PFSK-1 (cell line): ENCODE measurements around the gene TRERF1.

Experiments
- POLR2AphosphoS5 ChIP-seq: IDR thresholded peaks from 2 replicates; pipeline ENCODE4 v1.6.1; 2012; ENCODE audit warnings: low read depth, mild to moderate bottlenecking, control low read depth, low read length, moderate library complexity
- TAF1 ChIP-seq: IDR thresholded peaks from 2 replicates; pipeline ENCODE4 v1.6.1; 2012; ENCODE audit warnings: low read length, control low read depth, borderline replicate concordance; ENCODE audit not compliant: insufficient read depth
- TF ChIP-seq, protein P1 (sequence below), 2 experiments: IDR thresholded peaks; 2 replicates each; pipeline versions ENCODE4 v1.6.1 to v1.8.0; 2011 to 2012; ENCODE audit warnings: low read depth in 2 of 2, low read length in 2 of 2, control low read depth in 1 of 2, inconsistent platforms in 1 of 2, mild to moderate bottlenecking in 1 of 2, moderate library complexity in 1 of 2; ENCODE audit not compliant: insufficient read depth in 1 of 2

DNA sequence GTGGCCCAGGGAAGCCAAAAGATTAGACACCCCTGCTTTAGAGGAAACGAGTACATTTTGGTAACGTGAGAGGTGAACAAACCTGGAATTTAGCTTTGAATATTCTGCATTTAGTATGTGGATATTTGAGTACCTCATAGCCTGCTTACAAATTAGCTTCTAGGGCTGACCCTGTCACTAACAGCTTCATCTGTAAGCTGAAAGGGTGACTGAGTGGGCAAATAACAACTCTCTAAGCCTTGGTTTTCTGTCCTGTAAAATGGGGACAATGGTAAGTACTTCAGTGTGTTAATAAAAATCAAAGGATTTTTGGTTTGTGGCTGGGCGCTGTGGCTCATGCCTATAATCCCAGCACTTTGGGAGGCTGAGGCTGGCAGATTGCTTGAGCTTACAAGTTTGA lies 248.5 kb downstream of the TRERF1 start:
- TF ChIP-seq, protein P1, sequence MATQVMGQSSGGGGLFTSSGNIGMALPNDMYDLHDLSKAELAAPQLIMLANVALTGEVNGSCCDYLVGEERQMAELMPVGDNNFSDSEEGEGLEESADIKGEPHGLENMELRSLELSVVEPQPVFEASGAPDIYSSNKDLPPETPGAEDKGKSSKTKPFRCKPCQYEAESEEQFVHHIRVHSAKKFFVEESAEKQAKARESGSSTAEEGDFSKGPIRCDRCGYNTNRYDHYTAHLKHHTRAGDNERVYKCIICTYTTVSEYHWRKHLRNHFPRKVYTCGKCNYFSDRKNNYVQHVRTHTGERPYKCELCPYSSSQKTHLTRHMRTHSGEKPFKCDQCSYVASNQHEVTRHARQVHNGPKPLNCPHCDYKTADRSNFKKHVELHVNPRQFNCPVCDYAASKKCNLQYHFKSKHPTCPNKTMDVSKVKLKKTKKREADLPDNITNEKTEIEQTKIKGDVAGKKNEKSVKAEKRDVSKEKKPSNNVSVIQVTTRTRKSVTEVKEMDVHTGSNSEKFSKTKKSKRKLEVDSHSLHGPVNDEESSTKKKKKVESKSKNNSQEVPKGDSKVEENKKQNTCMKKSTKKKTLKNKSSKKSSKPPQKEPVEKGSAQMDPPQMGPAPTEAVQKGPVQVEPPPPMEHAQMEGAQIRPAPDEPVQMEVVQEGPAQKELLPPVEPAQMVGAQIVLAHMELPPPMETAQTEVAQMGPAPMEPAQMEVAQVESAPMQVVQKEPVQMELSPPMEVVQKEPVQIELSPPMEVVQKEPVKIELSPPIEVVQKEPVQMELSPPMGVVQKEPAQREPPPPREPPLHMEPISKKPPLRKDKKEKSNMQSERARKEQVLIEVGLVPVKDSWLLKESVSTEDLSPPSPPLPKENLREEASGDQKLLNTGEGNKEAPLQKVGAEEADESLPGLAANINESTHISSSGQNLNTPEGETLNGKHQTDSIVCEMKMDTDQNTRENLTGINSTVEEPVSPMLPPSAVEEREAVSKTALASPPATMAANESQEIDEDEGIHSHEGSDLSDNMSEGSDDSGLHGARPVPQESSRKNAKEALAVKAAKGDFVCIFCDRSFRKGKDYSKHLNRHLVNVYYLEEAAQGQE (IDR thresholded peaks at IDR 0.05; ENCODE audit: insufficient read depth in 1 of 2, low read depth in 2 of 2, low read length in 2 of 2), result no peak
- TF ChIP-seq TAF1 (no peak), POLR2AphosphoS5 (no peak)
